Neural progenitor cell (in vitro differentiated cells): ENCODE measurements around the gene CYP2D6. TPM values are rescaled to one million over a fixed set of nuclear protein-coding genes. Genes with fewer than 3 reads are reported as not detected.
A peak's percentile ranks its signal among the peaks of the same experiment; 100 is the strongest.

ENCODE experiments used
- DNase-seq: peaks from one replicate; pipeline ENCODE4 v3.0.0-alpha.2; 2016; ENCODE audit warnings: low spot score
- H2AFZ ChIP-seq: fragments of 200-600 bp; sonication (generic); replicated peaks from 2 replicates; pipeline ENCODE4 v1.6.1; 2016; ENCODE audit warnings: antibody characterized with exemption
- H3F3A ChIP-seq: fragments of 200-600 bp; sonication (generic); 2 replicates; pipeline ENCODE4 v1.6.1; 2016; ENCODE audit warnings: antibody characterized with exemption, low read depth
- H3K27ac ChIP-seq: fragments of 200-600 bp; sonication (generic); 2 replicates; pipeline ENCODE4 v1.5.1; 2016; ENCODE audit warnings: mild to moderate bottlenecking
- H3K27me3 ChIP-seq: fragments of 200-600 bp; sonication (generic); 2 replicates; pipeline ENCODE4 v1.6.1; 2016; ENCODE audit warnings: mild to moderate bottlenecking, moderate library complexity
- H3K36me3 ChIP-seq: fragments of 200-600 bp; sonication (generic); 2 replicates; pipeline ENCODE4 v1.5.1; 2016
- H3K4me1 ChIP-seq: fragments of 200-600 bp; sonication (generic); 2 replicates; pipeline ENCODE4 v1.6.1; 2016; ENCODE audit warnings: mixed run types
- H3K4me2 ChIP-seq: fragments of 200-600 bp; sonication (generic); 2 replicates; pipeline ENCODE4 v1.6.1; 2016
- H3K4me3 ChIP-seq: fragments of 200-600 bp; sonication (generic); 2 replicates; pipeline ENCODE4 v1.5.1; 2016
- H3K79me2 ChIP-seq: fragments of 200-600 bp; sonication (generic); 2 replicates; pipeline ENCODE4 v1.6.1; 2016; ENCODE audit warnings: low read depth
- H3K9ac ChIP-seq: fragments of 200-600 bp; sonication (generic); 2 replicates; pipeline ENCODE4 v1.6.1; 2016
- H3K9me3 ChIP-seq: fragments of 200-600 bp; sonication (generic); 2 replicates; pipeline ENCODE4 v1.5.1; 2016; ENCODE audit warnings: low read depth
- H4K20me1 ChIP-seq: fragments of 200-600 bp; sonication (generic); 2 replicates; pipeline ENCODE4 v1.6.1; 2016; ENCODE audit warnings: low read depth
- H3K27ac Mint-ChIP-seq: 3 replicates; pipeline ENCODE4 v1.8.0; 2021; ENCODE audit warnings: mixed read lengths
- H3K27me3 Mint-ChIP-seq: 2 replicates; pipeline ENCODE4 v1.8.0; 2022; ENCODE audit warnings: low read depth, mild to moderate bottlenecking, inconsistent platforms, moderate library complexity, mixed read lengths; ENCODE audit not compliant: insufficient read depth
- H3K36me3 Mint-ChIP-seq: 3 replicates; pipeline ENCODE4 v1.8.0; 2021; ENCODE audit warnings: mixed read lengths
- H3K4me1 Mint-ChIP-seq: 3 replicates; pipeline ENCODE4 v1.8.0; 2021; ENCODE audit warnings: mixed read lengths
- H3K4me3 Mint-ChIP-seq: 3 replicates; pipeline ENCODE4 v1.8.0; 2021; ENCODE audit warnings: mild to moderate bottlenecking, moderate library complexity, mixed read lengths
- H3K9me3 Mint-ChIP-seq: 3 replicates; pipeline ENCODE4 v1.8.0; 2020; ENCODE audit warnings: mixed read lengths
- EZH2 ChIP-seq: fragments of 200-600 bp; sonication (generic); IDR thresholded peaks from 2 replicates; pipeline ENCODE4 v1.6.1; 2017; ENCODE audit warnings: antibody characterized with exemption, mild to moderate bottlenecking, moderate library complexity
- EZH2phosphoT487 ChIP-seq: fragments of 200-600 bp; sonication (generic); IDR thresholded peaks from 2 replicates; pipeline ENCODE4 v1.6.1; 2017; ENCODE audit warnings: antibody characterized with exemption
- total RNA-seq: library from RNA; depleted of rRNA; stranded (reverse); fragments of >200 nt; gene quantifications from 2 replicates; pipeline ENCODE4 v1.2.3, GENCODE V29; 2015; ENCODE audit warnings: low replicate concordance
- TF ChIP-seq, protein P1 (sequence below): fragments of 200-600 bp; sonication (generic); IDR thresholded peaks from 2 replicates; pipeline ENCODE4 v1.5.1; 2017; ENCODE audit warnings: antibody characterized with exemption, mild to moderate bottlenecking

Gene CYP2D6
- total RNA-seq, 1 donor from 2014 or later, result 0.24 TPM

GRCh38 chr22:42154293-42155052 is 23.9 kb upstream of the CYP2D6 start:
- Histone ChIP-seq H3K4me2 (no peak overlapping the region), H3K36me3 (no peaks in the 10 kb centered on the region), H2AFZ (no peak overlapping the region), H3F3A (no peaks in the 10 kb centered on the region), H3K27me3 (no peaks in the 10 kb centered on the region), H4K20me1 (peaks cover 2% of the 10 kb centered on the region), H3K9me3 (no peaks in the 10 kb centered on the region), H3K79me2 (no peaks in the 10 kb centered on the region), H3K27ac (no peak overlapping the region), H3K9ac (no peak overlapping the region), H3K4me1 (no peaks in the 10 kb centered on the region), H3K4me3 (no peak overlapping the region)
- peaks cover 20% of the 10 kb centered on the region for H3K36me3 Mint-ChIP-seq
- H3K27me3 Mint-ChIP-seq, result peaks cover 15% of the 10 kb centered on the region
- no peak overlapping the region for H3K27ac Mint-ChIP-seq
- no peak for DNase-seq
- H3K4me3 Mint-ChIP-seq, result peak overlapping the region; percentile 46
- TF ChIP-seq, protein P1, sequence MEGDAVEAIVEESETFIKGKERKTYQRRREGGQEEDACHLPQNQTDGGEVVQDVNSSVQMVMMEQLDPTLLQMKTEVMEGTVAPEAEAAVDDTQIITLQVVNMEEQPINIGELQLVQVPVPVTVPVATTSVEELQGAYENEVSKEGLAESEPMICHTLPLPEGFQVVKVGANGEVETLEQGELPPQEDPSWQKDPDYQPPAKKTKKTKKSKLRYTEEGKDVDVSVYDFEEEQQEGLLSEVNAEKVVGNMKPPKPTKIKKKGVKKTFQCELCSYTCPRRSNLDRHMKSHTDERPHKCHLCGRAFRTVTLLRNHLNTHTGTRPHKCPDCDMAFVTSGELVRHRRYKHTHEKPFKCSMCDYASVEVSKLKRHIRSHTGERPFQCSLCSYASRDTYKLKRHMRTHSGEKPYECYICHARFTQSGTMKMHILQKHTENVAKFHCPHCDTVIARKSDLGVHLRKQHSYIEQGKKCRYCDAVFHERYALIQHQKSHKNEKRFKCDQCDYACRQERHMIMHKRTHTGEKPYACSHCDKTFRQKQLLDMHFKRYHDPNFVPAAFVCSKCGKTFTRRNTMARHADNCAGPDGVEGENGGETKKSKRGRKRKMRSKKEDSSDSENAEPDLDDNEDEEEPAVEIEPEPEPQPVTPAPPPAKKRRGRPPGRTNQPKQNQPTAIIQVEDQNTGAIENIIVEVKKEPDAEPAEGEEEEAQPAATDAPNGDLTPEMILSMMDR, result no peak
- TF ChIP-seq EZH2 (no peak), EZH2phosphoT487 (no peak)
- no peaks in the 10 kb centered on the region for H3K4me1 Mint-ChIP-seq
- no peaks in the 10 kb centered on the region for H3K9me3 Mint-ChIP-seq

DNA sequence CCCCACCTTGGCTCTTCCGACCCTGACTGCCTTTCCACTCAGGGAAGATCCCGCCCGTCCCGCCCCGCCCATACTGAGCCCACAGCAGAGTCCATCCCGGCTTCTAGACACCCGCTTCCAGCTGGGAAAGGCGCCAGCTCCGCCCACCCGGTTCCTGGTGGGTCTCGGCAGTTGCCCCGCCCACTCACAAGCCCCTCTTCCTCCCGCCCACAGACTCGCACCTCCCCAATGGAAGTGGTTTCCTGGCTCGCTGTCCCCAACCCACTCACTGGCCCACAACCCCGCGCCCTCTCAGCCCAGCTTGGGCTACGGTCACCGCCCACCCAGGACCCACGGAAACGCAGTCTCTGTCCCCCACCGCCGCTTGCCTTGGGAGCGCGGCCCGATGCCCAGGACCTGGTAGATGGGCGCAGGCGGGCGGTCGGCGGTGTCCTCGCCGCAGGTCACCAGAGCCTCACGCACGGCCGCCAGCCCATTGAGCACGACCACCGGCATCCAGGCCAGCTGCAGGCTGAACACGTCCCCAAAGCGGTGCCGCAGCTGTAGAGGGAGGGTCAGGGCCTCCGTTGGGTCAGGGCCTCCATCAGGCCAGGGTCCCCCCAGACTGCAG is 22.2 kb upstream of the CYP2D6 start:
- no peaks in the 10 kb centered on the region for H3K9me3 Mint-ChIP-seq
- no peaks in the 10 kb centered on the region for H3K36me3 ChIP-seq
- H3K4me1 Mint-ChIP-seq, result no peaks in the 10 kb centered on the region

DNA sequence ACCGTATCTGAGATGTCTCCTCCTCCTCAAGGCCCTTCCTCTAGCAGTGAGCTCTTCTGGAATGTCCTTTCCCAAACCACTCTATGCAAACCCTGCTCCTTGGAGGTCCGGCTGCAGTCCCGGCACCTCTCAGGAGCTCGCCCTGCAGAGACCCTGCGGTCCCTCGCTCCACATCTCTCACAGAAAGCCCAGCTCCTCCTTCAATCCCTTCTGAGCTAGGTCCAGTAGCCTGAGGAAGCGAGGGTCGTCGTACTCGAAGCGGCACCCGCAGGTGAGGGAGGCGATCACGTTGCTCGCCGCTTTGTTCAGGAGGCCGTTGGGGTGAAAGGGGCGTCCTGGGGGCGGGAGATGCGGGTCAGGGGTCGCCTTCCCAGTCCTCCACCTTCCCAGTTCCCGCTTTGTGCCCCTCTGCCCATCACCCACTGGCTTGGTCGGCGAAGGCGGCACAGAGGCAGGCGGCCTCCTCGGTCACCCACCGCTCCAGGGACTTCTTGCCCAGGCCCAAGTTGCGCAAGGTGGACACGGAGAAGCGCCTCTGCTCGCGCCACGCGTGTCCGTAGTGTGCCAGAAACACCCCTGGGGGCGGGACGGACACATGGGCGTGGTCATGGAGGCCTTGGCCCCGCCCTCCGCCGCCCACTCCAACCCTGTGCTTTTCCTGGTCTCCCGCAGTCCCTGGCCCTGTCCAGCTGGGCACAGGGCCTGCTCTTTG is 21.5 kb upstream of the CYP2D6 start:
- H3K4me1 Mint-ChIP-seq, result no peaks in the 10 kb centered on the region
- DNase-seq, result no peak
- Histone ChIP-seq H3K36me3 (no peaks in the 10 kb centered on the region), H3K27me3 (no peaks in the 10 kb centered on the region), H3K9ac (no peak overlapping the region), H3F3A (no peaks in the 10 kb centered on the region), H4K20me1 (peaks cover 2% of the 10 kb centered on the region), H3K9me3 (no peaks in the 10 kb centered on the region), H3K4me3 (no peak overlapping the region), H3K27ac (no peak overlapping the region), H3K4me2 (no peak overlapping the region), H3K4me1 (no peaks in the 10 kb centered on the region), H3K79me2 (no peaks in the 10 kb centered on the region), H2AFZ (no peak overlapping the region)
- no peak overlapping the region for H3K27ac Mint-ChIP-seq
- H3K9me3 Mint-ChIP-seq, result no peaks in the 10 kb centered on the region
- H3K36me3 Mint-ChIP-seq, result peaks cover 25% of the 10 kb centered on the region
- H3K27me3 Mint-ChIP-seq, result peaks cover 18% of the 10 kb centered on the region
- H3K4me3 Mint-ChIP-seq, result no peak overlapping the region
- TF ChIP-seq EZH2 (no peak), EZH2phosphoT487 (no peak)
- TF ChIP-seq, protein P1, result no peak

More for the DNA sequence above, 22.2 kb upstream of the CYP2D6 start:
- no peak overlapping the region for H2AFZ ChIP-seq
- no peak for DNase-seq
- Mint-ChIP-seq H3K4me3 (no peak overlapping the region), H3K27me3 (peaks cover 18% of the 10 kb centered on the region), H3K27ac (no peak overlapping the region), H3K36me3 (peaks cover 22% of the 10 kb centered on the region)
- H3K79me2 ChIP-seq, result no peaks in the 10 kb centered on the region
- peaks cover 2% of the 10 kb centered on the region for H4K20me1 ChIP-seq
- H3K4me2 ChIP-seq, result no peak overlapping the region
- no peak for TF ChIP-seq EZH2
- no peak for TF ChIP-seq EZH2phosphoT487
- TF ChIP-seq, protein P1, result no peak
- H3K4me3 ChIP-seq, result no peak overlapping the region
- no peak overlapping the region for H3K9ac ChIP-seq
- H3K27ac ChIP-seq, result no peak overlapping the region
- no peaks in the 10 kb centered on the region for H3F3A ChIP-seq
- H3K4me1 ChIP-seq, result no peaks in the 10 kb centered on the region
- H3K27me3 ChIP-seq, result no peaks in the 10 kb centered on the region
- H3K9me3 ChIP-seq, result no peaks in the 10 kb centered on the region
